Right atrium auricular region (tissue), 2 donors: ENCODE data around the gene BOD1. TPM values are rescaled to one million over a fixed set of nuclear protein-coding genes. Genes with fewer than 3 reads are reported as not detected.
"Not testable (repeated sequence)": the region's sequence is repeated elsewhere in the genome, so short reads cannot be mapped to it uniquely, and the experiment has no call there.

ENCODE experiments used
- DNase-seq: peaks from one replicate; pipeline ENCODE4 v3.0.0-alpha.2; 2019; ENCODE audit warnings: low spot score
- H3K27ac ChIP-seq, 2 donors: fragments of 200-600 bp; sonication (generic); 1 replicate in 1 of 2; 2 replicates in 1 of 2; pipeline ENCODE4 v1.5.1; 2016 to 2019
- H3K27me3 ChIP-seq, 2 donors: fragments of 200-600 bp; sonication (generic); one replicate each; pipeline versions ENCODE4 v1.5.1 to v1.6.0; 2017 to 2019
- H3K36me3 ChIP-seq: fragments of 200-600 bp; sonication (generic); one replicate; pipeline ENCODE4 v1.5.1; 2016
- H3K4me1 ChIP-seq, 2 donors: fragments of 200-600 bp; sonication (generic); one replicate each; pipeline versions ENCODE4 v1.5.1 to v1.6.0; 2017 to 2019
- H3K4me3 ChIP-seq, 2 donors: fragments of 200-600 bp; sonication (generic); 1 replicate in 1 of 2; 2 replicates in 1 of 2; pipeline ENCODE4 v1.5.1; 2017 to 2019; ENCODE audit warnings: mild to moderate bottlenecking in 1 of 2, moderate library complexity in 1 of 2
- H3K9me3 ChIP-seq, 2 donors: fragments of 200-600 bp; sonication (generic); one replicate each; pipeline ENCODE4 v1.5.1; 2019
- total RNA-seq, 2 donors: library from RNA; depleted of rRNA; stranded (reverse); fragments of >200 nt; gene quantifications; one replicate each; pipeline ENCODE4 v1.1.0, GENCODE V29; 2016
- TF ChIP-seq, protein P1 (sequence below), 2 donors: fragments of 200-600 bp; sonication (generic); IDR thresholded peaks; one replicate each; pipeline ENCODE4 v1.5.1; 2019; ENCODE audit warnings: antibody characterized with exemption in 2 of 2

Gene BOD1
- total RNA-seq, 2 donors from 2014 or later = 36.9 to 43.2 TPM

GRCh38 chr5:173595841-173596240 is 20.6 kb downstream of the BOD1 start:
- TF ChIP-seq, protein P1, sequence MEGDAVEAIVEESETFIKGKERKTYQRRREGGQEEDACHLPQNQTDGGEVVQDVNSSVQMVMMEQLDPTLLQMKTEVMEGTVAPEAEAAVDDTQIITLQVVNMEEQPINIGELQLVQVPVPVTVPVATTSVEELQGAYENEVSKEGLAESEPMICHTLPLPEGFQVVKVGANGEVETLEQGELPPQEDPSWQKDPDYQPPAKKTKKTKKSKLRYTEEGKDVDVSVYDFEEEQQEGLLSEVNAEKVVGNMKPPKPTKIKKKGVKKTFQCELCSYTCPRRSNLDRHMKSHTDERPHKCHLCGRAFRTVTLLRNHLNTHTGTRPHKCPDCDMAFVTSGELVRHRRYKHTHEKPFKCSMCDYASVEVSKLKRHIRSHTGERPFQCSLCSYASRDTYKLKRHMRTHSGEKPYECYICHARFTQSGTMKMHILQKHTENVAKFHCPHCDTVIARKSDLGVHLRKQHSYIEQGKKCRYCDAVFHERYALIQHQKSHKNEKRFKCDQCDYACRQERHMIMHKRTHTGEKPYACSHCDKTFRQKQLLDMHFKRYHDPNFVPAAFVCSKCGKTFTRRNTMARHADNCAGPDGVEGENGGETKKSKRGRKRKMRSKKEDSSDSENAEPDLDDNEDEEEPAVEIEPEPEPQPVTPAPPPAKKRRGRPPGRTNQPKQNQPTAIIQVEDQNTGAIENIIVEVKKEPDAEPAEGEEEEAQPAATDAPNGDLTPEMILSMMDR (IDR thresholded peaks at IDR 0.05) = no peak
- Histone ChIP-seq H3K27ac (no peak overlapping the region), H3K4me3 (no peak overlapping the region), H3K4me1 (peaks cover 0 to 1% of the 10 kb centered on the region in 2 donors), H3K36me3 (no peaks in the 10 kb centered on the region), H3K9me3 (peaks cover 9 to 16% of the 10 kb centered on the region in 2 donors), H3K27me3 (no peaks in the 10 kb centered on the region)
- no peak for DNase-seq

DNA sequence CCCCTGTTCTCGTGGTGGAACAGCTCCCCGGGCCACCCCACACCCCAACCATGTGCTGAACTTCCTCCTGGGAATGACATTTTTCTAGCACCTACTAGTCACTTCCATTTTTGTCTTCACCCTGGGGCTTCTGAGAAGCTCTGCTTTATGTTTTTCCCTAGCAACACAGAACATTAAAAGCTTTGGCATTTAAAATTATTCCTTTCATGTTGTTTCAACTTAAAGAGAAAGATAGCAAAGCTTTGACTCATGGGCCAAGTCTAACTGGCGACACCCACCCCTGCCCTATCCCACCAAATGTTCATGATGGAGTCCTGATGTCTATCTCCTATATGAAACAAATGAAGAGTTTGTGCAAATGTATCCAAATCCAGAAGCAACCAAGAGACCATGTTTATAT is 22.4 kb downstream of the BOD1 start:
- H3K27ac ChIP-seq = no peak overlapping the region
- no peak for DNase-seq
- no peaks in the 10 kb centered on the region for H3K27me3 ChIP-seq
- TF ChIP-seq, protein P1 (IDR thresholded peaks at IDR 0.05) = no peak
- H3K4me3 ChIP-seq = no peak overlapping the region
- peaks cover 9 to 16% of the 10 kb centered on the region in 2 donors for H3K9me3 ChIP-seq
- no peaks in the 10 kb centered on the region for H3K36me3 ChIP-seq
- H3K4me1 ChIP-seq = peaks cover 0 to 9% of the 10 kb centered on the region in 2 donors

- H3K4me3 ChIP-seq = no peak overlapping the region
- H3K27me3 ChIP-seq = no peaks in the 10 kb centered on the region
- DNase-seq = no peak
- TF ChIP-seq, protein P1 (IDR thresholded peaks at IDR 0.05) = peak in 1 of 2 donors; percentile 40
- H3K36me3 ChIP-seq = no peaks in the 10 kb centered on the region
- peaks cover 0 to 9% of the 10 kb centered on the region in 2 donors for H3K4me1 ChIP-seq
- no peak overlapping the region for H3K27ac ChIP-seq
- peaks cover 9 to 26% of the 10 kb centered on the region in 2 donors for H3K9me3 ChIP-seq
Measured at GRCh38 chr5:173592050-173592669, 24.3 kb downstream of the BOD1 start.

GRCh38 chr5:173591056-173591514 is 25.4 kb downstream of the BOD1 start:
- Histone ChIP-seq H3K27me3 (no peaks in the 10 kb centered on the region), H3K4me1 (peaks cover 0 to 9% of the 10 kb centered on the region in 2 donors), H3K4me3 (peak overlapping the region in 1 of 2 donors; percentile 3), H3K36me3 (no peaks in the 10 kb centered on the region), H3K9me3 (peaks cover 9 to 26% of the 10 kb centered on the region in 2 donors), H3K27ac (peak overlapping the region; percentile 10 to 18)
- no peak for DNase-seq
- TF ChIP-seq, protein P1 (IDR thresholded peaks at IDR 0.05) = no peak

DNA sequence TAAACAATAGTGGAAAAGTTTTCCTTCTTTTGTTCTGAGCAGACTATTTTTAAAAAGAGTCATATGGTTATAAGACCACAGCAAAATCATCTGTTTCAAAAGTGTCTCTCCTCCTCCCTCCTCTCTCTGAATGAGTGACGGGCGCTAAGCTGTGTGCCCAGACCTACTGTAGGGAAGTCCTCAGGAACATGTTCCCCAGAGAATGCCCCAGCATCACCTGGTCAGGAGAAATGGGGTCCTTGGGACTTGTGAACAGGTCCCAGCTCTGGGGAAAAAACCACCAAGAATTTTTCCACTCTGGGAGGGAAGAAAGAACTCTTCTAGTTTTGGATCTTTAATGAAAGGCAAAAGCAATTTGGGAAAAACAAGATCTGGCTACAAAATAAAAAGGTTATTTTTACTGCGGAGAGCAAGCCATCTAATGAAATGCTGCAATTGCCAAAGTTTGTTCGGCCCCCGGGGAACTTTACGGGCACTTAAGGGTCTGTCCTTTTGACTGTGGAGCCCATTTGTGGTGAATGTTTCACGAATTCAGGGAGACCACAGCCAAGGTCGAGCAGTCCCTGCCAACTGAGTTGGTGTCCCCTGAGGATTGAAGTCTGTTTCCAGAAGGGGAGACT is 25.9 kb downstream of the BOD1 start:
- DNase-seq = no peak
- TF ChIP-seq, protein P1 (IDR thresholded peaks at IDR 0.05) = no peak
- Histone ChIP-seq H3K27me3 (no peaks in the 10 kb centered on the region), H3K4me1 (peaks cover 0 to 9% of the 10 kb centered on the region in 2 donors), H3K9me3 (peaks cover 9 to 26% of the 10 kb centered on the region in 2 donors), H3K36me3 (no peaks in the 10 kb centered on the region), H3K4me3 (peak overlapping the region in 1 of 2 donors; percentile 3), H3K27ac (peak overlapping the region; percentile 10 to 18)

DNA sequence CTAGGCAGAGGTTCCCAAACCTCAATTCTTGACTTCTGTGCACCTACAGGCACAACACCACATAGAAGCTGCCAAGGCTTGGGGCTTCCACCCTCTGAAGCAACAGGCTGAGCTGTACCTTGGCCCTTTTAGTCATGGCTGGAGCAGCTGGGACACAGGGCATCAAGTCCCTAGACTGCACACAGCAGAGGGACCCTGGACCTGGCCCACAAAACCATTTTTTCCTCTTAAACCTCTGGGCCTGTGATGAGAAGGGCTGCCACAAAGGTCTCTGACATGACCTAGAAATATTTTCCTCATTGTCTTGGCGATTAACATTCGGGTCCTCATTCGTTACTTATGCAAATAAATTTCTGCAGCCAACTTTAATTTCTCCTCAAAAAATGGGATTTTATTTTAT is 30.3 kb downstream of the BOD1 start:
- not testable (repeated sequence) for H3K4me3 ChIP-seq, DNase-seq, H3K4me1 ChIP-seq, H3K27me3 ChIP-seq, H3K27ac ChIP-seq, H3K36me3 ChIP-seq
- peaks cover 0 to 10% of the 10 kb centered on the region in 2 donors for H3K9me3 ChIP-seq
